Psoas muscle (tissue), 8 donors: ENCODE results near the gene INPP4A. TPM values are rescaled to one million over a fixed set of nuclear protein-coding genes. Genes with fewer than 3 reads are reported as not detected.

Experiments
- ATAC-seq, 4 donors: fragments of 200-7000 bp; cut with Tn5 transposase; one replicate each; pipeline ENCODE4 v1.9.1; 2020; ENCODE audit warnings: moderate library complexity in 3 of 4, mild to moderate bottlenecking in 2 of 4
- DNase-seq, 2 donors: peaks; one replicate each; pipeline ENCODE4 v3.0.0-alpha.2; 2020
- H3K27ac ChIP-seq: fragments of 200-600 bp; one replicate; pipeline ENCODE4 v1.8.0; 2022
- H3K27me3 ChIP-seq, 3 donors: fragments of 200-600 bp in 1 of 3; one replicate each; pipeline versions ENCODE4 v1.6.1 to v1.8.0; 2013 to 2022; ENCODE audit warnings: low read length in 2 of 3, mild to moderate bottlenecking in 2 of 3, moderate library complexity in 1 of 3; ENCODE audit not compliant: insufficient read depth in 3 of 3
- H3K36me3 ChIP-seq, 2 donors: fragments of 200-600 bp in 1 of 2; one replicate each; pipeline versions ENCODE4 v1.6.1 to v1.8.0; 2013 to 2022; ENCODE audit warnings: low read depth in 1 of 2, mild to moderate bottlenecking in 1 of 2, moderate library complexity in 1 of 2; ENCODE audit not compliant: insufficient read depth in 1 of 2
- H3K4me1 ChIP-seq: fragments of 200-600 bp; one replicate; pipeline ENCODE4 v1.8.0; 2022
- H3K4me3 ChIP-seq: fragments of 200-600 bp; one replicate; pipeline ENCODE4 v1.8.0; 2022; ENCODE audit warnings: mild to moderate bottlenecking
- H3K9me3 ChIP-seq: fragments of 200-600 bp; one replicate; pipeline ENCODE4 v1.8.0; 2022
- WGBS, 3 donors: extraction: QIAGEN DNeasy Blood & Tissue Kit; methylation state at CpG; one replicate each; pipeline versions ENCODE4 v1.1.6 to v1.1.7; 2013; 5-methylcytosine and 5-hydroxymethylcytosine counted together
- intact Hi-C, 2 donors: fragments of 100-400 bp; cut with DNase I; formaldehyde crosslinking; loops; one replicate each; pipeline versions ENCODE4 v1.11.0 to v1.14.2; 2022
- polyA plus RNA-seq, 3 donors: library from polyadenylated mRNA; stranded (reverse); fragments of 200-250 nt; gene quantifications; one replicate each; pipeline ENCODE4 v1.2.3, GENCODE V29; 2013
- total RNA-seq, 4 donors: library from RNA; stranded (reverse); fragmentation: NEBNext Ultra II Directional in 2 of 4; extraction: Animal tissue kit (Norgen Biotek cat#: 25700) in 2 of 4; gene quantifications; one replicate each; pipeline versions ENCODE4 v1.2.1 to v1.2.4, GENCODE V29; 2021 to 2023
- TF ChIP-seq, protein P1 (sequence below): fragments of 200-600 bp; IDR thresholded peaks from one replicate; pipeline ENCODE4 v1.8.0; 2022; ENCODE audit warnings: antibody characterized with exemption
- donor health status: healthy with polysubstance abuse.
- donor health status: DM: no; HTN: no; CAD: no; lungs with moderate emphysema.
- donor health status: Bipolar disorder and iron deficiency.
- donor health status: healthy.
- donor health status: DM: yes; HTN: yes; CAD: no.
- donor health status: DM: no; HTN: no; CAD: no.
- donor health status: DM: no; HTN: no; CAD: no.
- donor health status: DM: yes; HTN: yes; CAD: no.

Gene INPP4A
- total and polyA plus RNA-seq, 7 donors, result 2.2 to 19.7 (median 9.8) TPM

DNA sequence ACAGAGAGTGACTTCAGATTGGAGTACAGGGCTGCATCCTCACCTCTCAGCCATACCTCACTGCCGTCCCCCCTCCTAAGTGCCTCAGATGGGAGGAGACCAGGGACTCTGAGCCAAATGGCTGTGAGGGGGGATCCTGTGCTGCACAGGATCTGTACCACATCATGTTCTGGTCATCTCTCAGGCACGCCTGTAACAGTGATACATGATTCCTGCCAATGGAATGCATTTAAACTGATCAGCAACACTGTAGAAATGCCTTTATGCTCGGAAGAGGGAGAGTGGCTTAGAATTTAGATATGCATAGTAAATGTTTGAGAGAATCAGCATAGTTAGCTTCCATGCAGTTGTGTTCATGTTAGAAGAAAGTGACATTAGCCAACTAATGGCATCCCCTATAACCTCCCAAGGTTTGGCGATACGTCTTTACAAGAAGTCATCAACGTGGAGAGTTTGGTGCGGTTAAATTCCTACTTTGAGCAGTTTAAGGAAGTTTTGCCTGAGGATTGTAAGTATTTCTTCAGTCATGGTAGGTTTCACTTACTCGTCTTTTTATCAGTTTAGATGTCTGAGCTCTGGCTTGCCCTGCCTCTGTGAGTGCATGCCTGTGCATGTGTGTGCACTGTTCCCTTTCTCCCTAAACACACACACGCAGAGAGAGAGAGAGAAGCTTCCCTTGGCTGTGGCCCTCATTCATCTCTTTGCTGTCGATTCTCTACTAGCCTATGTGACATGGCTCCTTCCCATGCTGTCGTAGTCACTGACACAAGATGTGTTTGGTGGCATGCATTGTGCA, 123.7 kb downstream of the INPP4A start:
- Histone ChIP-seq H3K4me1 (no peaks in the 10 kb centered on the region), H3K4me3 (no peak overlapping the region), H3K27me3 (no peaks in the 10 kb centered on the region), H3K27ac (no peak overlapping the region), H3K9me3 (no peaks in the 10 kb centered on the region), H3K36me3 (peaks cover 2 to 89% of the 10 kb centered on the region in 2 donors)
- 91 to 94% (median 94%) methylated on average over 11 of the region's 11 CpGs for WGBS, 3 donors
- intact Hi-C loops, result loop anchor here in 1 of 2 donors (5.0 kb wide), 1 partner anchor 34 kb away; no protein-coding TSS in a partner anchor
- ATAC-seq (no peak), DNase-seq (no peak)
- TF ChIP-seq, protein P1, sequence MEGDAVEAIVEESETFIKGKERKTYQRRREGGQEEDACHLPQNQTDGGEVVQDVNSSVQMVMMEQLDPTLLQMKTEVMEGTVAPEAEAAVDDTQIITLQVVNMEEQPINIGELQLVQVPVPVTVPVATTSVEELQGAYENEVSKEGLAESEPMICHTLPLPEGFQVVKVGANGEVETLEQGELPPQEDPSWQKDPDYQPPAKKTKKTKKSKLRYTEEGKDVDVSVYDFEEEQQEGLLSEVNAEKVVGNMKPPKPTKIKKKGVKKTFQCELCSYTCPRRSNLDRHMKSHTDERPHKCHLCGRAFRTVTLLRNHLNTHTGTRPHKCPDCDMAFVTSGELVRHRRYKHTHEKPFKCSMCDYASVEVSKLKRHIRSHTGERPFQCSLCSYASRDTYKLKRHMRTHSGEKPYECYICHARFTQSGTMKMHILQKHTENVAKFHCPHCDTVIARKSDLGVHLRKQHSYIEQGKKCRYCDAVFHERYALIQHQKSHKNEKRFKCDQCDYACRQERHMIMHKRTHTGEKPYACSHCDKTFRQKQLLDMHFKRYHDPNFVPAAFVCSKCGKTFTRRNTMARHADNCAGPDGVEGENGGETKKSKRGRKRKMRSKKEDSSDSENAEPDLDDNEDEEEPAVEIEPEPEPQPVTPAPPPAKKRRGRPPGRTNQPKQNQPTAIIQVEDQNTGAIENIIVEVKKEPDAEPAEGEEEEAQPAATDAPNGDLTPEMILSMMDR, result no peak

DNA sequence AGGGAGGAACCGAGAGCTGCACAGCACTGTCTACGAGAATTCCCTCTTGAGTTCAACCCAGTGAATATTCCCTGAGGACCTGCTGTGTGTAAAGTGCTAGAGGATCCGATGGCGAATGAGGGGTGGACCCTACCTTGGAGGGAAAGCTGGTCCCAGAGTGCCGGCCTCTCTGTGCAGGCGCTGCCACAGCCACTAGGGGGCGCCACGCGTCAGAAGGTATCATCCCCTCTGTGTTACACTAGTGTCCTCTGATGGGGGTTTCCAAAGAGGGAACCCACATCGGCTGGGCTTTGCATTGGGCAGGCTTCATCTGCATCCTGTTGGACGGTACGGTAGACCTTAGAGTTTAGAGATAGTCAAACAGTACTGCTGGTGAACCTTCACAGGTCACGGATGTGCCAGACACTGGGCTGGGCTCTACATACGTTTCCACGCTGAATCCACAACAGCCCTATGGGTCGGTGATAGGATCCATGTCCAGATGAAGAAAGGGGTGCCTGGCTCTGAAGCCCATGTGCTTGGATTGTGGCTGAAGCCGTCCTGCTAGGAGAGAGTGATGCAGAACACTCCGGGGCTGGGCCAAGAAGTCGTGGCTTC, 124.6 kb downstream of the INPP4A start:
- H3K9me3 ChIP-seq, result no peaks in the 10 kb centered on the region
- 68 to 73% (median 71%) methylated on average over 19 of the region's 19 CpGs for WGBS, 3 donors
- ATAC-seq (peak in 3 of 4 donors; percentile 44 to 63 (median 56)), DNase-seq (peak in 1 of 2 donors; percentile 39)
- H3K36me3 ChIP-seq, result peaks cover 2 to 89% of the 10 kb centered on the region in 2 donors
- TF ChIP-seq, protein P1, result peak; percentile 75
- H3K4me1 ChIP-seq, result no peaks in the 10 kb centered on the region
- H3K4me3 ChIP-seq, result no peak overlapping the region
- intact Hi-C loops, result loop anchor here in 1 of 2 donors (5.0 kb wide), 1 partner anchor 33 kb away; no protein-coding TSS in a partner anchor
- no peaks in the 10 kb centered on the region for H3K27me3 ChIP-seq
- H3K27ac ChIP-seq, result no peak overlapping the region

DNA sequence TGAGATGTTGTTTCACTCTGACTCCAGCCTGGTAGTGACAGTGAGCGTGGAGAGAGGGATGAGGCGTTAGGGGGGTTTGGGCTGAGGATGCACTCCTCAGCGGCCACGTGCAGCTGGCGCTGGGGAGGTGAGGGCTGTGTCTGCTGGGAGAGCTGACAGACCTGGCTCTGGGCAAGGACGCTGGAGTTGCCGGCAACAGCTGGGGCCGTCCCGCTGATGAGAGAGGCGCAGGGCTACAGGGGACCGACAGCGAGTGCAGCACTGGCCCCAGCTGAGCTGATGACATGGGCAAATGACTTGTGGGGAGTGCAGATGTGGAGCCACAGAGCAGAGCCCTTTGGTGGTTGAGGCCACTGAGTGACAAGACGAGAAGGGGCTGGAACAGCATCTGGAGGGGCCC, 125.3 kb downstream of the INPP4A start:
- no peak for DNase-seq
- 88 to 94% (median 92%) methylated on average over 13 of the region's 13 CpGs for WGBS, 3 donors

DNA sequence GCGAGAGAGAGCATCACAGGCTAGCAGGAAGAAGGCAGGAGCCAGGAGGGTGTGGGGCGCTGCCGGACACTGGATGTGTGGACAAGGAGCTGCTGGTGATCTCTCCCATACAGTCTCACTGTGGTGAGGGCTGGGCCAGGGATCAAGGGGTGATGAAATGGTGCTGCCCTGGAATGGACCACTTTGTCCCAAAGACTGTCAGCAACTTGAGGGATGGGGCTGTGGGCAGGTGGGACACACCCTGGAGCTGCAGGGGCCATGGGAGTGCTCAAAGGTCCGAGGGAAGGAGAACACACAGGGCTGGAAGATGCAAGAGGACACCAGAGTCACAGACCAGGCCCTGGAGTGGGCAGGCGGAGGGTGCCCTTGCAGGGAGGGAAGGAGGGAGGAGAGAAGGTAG, 125.7 kb downstream of the INPP4A start:
- H3K27ac ChIP-seq, result no peak overlapping the region
- intact Hi-C loops, result no loop called here
- no peaks in the 10 kb centered on the region for H3K9me3 ChIP-seq
- H3K36me3 ChIP-seq, result peaks cover 2 to 89% of the 10 kb centered on the region in 2 donors
- 93 to 95% (median 93%) methylated on average over 5 of the region's 5 CpGs for WGBS, 3 donors
- H3K27me3 ChIP-seq, result no peaks in the 10 kb centered on the region
- DNase-seq (peak in 1 of 2 donors; percentile 44), ATAC-seq (no peak)
- H3K4me3 ChIP-seq, result no peak overlapping the region
- TF ChIP-seq, protein P1, result no peak
- no peaks in the 10 kb centered on the region for H3K4me1 ChIP-seq

More for the DNA sequence above, 125.3 kb downstream of the INPP4A start:
- no peak for ATAC-seq
- H3K27ac ChIP-seq, result no peak overlapping the region
- intact Hi-C loops, result loop anchor here in 1 of 2 donors (5.0 kb wide), 1 partner anchor 32 kb away; no protein-coding TSS in a partner anchor
- no peaks in the 10 kb centered on the region for H3K9me3 ChIP-seq
- H3K27me3 ChIP-seq, result no peaks in the 10 kb centered on the region
- H3K4me1 ChIP-seq, result no peaks in the 10 kb centered on the region
- peaks cover 2 to 89% of the 10 kb centered on the region in 2 donors for H3K36me3 ChIP-seq
- TF ChIP-seq, protein P1, result no peak
- no peak overlapping the region for H3K4me3 ChIP-seq
